Testis (tissue), 2 donors: ENCODE data around the gene CDC42EP1.

Source experiments
- POLR2A ChIP-seq: fragments of 450-650 bp; IDR thresholded peaks from one replicate; pipeline ENCODE4 v1.6.1; 2017; ENCODE audit warnings: antibody characterized with exemption, mild to moderate bottlenecking, moderate library complexity
- TF ChIP-seq, protein P1 (sequence below), 3 experiments: fragments of 450-650 bp in 2 of 3; fragments of 200-600 bp in 1 of 3; sonication (generic) in 1 of 3; IDR thresholded peaks; one replicate each; pipeline ENCODE4 v1.5.1; 2016 to 2019; ENCODE audit warnings: antibody characterized with exemption in 3 of 3, mild to moderate bottlenecking in 2 of 3, moderate library complexity in 1 of 3

DNA sequence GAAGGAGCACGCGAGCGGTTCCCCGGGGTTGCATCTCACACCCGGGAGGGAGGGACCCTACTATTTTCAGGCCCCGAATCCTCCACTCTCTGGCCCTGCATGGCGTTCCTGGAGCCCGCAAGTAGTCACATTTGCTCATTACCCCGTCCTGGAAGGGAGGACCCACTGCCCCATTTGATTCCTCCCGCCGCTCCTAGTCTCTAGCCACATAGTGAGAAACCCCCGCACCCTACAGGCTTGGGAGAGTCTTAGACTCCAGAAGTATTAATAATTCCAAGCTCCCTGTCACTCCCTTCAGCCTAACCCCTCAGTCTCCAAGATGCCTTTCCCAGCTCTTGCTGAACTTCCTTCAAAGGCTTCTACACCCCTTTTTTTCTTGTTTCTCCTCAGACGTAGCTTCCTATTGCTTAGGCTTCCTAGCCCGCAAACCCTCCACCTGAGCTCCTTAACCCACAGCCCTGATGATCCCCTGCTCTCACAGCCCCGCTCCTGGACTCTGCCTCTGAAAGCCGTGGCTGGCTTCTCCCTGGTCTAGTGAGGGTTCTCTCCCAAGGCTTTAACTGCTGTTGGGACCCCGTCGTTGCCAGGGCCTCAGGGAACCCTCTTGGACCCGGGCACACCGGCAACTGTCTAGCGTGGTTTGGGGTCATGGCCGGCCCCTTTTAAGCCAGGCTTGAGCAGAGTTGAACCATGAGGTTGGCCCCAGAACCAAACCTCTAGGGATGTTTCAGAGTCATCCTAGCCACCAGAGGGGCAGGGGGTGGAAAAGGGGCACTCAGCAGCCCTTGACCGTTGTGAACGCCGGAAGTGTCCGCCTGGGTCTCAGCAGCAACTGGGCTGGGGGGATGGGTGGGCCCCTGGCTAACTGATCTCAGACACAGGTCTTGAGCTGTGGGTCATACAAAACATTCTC lies 49.2 kb downstream of the CDC42EP1 start:
- TF ChIP-seq, protein P1, sequence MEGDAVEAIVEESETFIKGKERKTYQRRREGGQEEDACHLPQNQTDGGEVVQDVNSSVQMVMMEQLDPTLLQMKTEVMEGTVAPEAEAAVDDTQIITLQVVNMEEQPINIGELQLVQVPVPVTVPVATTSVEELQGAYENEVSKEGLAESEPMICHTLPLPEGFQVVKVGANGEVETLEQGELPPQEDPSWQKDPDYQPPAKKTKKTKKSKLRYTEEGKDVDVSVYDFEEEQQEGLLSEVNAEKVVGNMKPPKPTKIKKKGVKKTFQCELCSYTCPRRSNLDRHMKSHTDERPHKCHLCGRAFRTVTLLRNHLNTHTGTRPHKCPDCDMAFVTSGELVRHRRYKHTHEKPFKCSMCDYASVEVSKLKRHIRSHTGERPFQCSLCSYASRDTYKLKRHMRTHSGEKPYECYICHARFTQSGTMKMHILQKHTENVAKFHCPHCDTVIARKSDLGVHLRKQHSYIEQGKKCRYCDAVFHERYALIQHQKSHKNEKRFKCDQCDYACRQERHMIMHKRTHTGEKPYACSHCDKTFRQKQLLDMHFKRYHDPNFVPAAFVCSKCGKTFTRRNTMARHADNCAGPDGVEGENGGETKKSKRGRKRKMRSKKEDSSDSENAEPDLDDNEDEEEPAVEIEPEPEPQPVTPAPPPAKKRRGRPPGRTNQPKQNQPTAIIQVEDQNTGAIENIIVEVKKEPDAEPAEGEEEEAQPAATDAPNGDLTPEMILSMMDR (IDR thresholded peaks at IDR 0.05), result no peak
- TF ChIP-seq POLR2A, result no peak
